RKO (cell line): ENCODE measurements around the gene DENND6B.
"Not testable (repeated sequence)": the region's sequence is repeated elsewhere in the genome, so short reads cannot be mapped to it uniquely, and the experiment has no call there.

ENCODE experiments used
- DNase-seq: peaks from one replicate; pipeline ENCODE4 v3.0.0-alpha.2; 2016; ENCODE audit warnings: low spot score

Gene DENND6B

GRCh38 chr22:50339945-50340879 is 13.4 kb upstream of the DENND6B start:
- peak; percentile 46 for DNase-seq

DNA sequence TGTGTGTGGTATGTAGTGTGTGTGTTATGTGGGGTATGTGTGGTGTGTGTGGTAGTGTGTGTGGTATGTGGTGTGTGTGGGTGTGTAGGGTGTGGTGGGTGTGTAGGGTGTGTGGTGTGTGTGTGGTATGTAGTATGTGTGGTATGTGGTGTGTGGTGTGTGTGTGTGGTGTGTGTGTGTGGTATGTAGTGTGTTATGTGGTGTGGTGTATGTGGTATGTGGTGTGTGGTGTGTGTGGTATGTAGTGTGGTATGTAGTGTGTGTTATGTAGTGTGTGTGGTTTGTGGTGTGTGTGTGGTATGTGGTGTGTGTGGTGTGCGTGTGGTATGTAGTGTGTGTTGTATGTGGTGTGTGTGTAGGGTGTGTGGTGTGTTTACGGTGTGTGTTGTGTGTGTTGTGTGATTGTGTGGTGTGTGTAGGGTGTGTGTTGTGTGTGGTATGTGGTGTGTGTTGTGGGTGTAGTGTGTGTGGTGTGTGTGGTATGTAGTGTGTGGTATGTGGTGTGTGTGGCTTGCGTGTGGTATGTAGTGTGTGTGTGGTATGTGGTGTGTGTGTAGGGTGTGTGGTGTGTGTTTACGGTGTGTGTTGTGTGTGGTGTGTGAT is 12.1 kb upstream of the DENND6B start:
- DNase-seq, result no peak

GRCh38 chr22:50338042-50338573 is 11.3 kb upstream of the DENND6B start:
- no peak for DNase-seq

- DNase-seq, result no peak
Measured at GRCh38 chr22:50337262-50338041, 10.6 kb upstream of the DENND6B start.

GRCh38 chr22:50334433-50334832 is 7.6 kb upstream of the DENND6B start:
- DNase-seq, result not testable (repeated sequence)

DNA sequence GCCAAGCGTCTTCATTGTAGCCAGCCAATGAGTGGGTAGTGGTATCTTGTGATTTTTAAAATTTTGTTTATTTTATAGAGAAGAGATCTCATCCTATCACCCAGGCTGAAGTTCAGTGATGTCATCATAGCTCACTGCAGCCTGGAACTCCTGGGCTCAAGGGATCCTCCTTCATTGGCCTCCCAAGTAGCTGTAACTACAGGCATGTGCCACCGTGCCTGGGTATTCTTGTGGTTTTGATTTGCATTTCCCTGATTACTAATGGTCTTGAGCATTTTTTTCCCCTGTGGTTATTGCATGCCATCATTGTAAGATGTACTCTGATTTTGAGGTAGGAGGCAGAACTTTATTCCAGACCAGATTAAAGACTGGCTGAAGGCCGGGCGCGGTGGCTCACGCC is 2.4 kb upstream of the DENND6B start:
- peak; percentile 54 for DNase-seq

DNA sequence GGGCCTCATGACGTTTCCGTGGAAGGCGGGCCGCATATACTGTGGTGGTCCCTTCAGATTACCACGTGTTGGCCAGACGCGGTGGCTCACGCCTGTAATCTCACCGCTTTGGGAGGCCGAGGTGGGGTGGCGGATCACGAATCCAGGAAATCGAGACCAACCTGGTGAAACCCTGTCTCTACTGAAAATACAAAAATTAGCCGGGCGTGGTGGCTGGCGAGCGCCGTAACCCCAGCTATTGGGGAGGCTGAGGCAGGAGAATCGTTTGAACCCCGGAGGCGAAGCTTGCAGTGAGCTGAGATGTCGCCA is 853 bp upstream of the DENND6B start:
- no peak for DNase-seq

- DNase-seq, result no peak
Measured at GRCh38 chr22:50326225-50326955, 422 bp downstream of the DENND6B start.

- DNase-seq, result no peak
Measured at GRCh38 chr22:50325444-50326224, 1.2 kb downstream of the DENND6B start.

- no peak for DNase-seq
Measured at GRCh38 chr22:50323900-50324299, 2.9 kb downstream of the DENND6B start.

GRCh38 chr22:50322382-50323104 is 4.3 kb downstream of the DENND6B start:
- not testable (repeated sequence) for DNase-seq

DNA sequence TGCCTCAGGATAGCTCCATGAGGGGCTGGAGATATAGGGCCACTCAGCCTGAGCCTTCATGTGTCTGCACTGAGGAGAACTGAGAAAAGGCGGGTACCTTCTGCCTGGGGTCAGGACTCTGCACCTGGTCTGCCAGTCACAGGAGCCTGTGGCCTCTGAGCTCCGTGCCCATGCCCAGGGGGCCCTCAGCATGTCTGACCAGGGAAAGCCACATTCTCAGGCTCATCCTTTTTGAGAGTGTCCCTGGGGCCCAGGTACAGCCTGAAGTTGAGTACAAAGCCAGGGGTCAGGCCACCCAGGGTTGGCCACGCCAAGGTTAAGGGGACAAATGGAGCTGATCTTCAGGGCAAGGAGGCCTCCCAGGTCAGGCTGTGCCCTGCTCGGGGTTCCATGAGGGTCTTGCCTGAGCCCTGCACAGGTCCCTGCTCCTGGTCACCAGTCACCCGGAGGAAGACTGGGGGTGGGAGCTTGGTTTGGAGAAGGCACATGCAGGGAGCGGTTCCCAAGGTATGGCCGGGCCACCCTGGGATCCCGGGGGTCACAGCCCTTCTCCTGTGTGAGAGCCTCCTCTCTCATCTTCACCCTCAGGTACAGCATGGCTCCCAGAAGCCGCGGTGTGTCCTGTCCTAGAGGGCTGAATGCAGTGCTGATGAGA is 6.0 kb downstream of the DENND6B start:
- DNase-seq, result no peak

DNA sequence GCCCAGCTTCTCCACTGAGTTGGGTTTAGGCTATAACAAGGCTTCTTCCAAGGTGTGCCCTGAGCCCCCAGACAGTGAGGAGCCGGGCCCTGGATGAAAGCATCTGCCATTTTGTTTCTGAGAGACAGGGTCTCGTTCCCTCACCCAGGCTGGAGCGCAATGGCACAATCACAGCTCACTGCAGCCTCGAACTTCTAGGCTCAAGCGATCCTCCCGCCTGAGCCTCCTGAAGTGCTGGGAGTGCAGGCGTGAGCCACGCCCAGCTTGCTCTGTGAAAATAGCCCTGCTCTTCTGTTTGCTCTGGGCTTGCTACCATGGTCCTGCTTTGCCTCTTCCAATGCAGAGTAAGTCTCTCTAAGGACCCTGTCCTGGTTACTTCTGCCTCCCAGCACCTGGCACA is 6.7 kb downstream of the DENND6B start:
- no peak for DNase-seq

- DNase-seq, result no peak
Measured at GRCh38 chr22:50319503-50319951, 7.3 kb downstream of the DENND6B start.

DNA sequence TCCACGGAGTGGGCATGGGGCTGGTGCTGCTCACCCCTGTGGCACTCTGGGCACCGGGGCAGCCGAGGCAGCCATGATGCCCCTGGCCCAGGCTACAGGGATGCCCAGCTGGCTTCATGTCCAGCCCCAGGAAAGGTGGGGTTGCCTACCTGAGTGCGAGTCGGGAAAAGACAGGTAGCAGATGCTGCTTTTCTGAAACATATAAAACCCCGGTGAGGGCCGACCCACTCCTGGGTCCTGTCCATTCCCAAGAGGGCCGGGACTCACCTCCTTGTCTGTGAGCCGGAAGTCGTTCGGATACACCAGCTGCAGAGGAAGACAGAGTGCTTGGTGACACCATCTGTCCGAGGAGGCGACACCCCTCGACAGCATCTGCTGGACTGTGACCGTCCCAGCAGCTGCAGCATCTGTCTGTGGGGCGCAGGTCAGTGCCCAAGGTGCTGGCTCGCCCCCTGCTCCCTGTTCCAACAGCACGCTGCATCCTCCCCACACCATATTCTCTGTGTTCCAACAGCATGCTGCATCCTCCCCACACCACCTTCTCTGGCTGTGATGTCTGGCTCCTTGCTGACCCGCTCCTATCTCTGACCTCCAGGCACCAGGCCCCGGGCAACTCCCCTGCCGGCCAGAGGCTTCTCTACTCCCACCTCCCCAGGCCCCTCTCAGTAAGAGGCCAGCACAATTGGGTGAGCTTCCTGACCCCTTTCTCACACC is 8.0 kb downstream of the DENND6B start:
- no peak for DNase-seq

- no peak for DNase-seq
Measured at GRCh38 chr22:50318356-50318697, 8.5 kb downstream of the DENND6B start.

DNA sequence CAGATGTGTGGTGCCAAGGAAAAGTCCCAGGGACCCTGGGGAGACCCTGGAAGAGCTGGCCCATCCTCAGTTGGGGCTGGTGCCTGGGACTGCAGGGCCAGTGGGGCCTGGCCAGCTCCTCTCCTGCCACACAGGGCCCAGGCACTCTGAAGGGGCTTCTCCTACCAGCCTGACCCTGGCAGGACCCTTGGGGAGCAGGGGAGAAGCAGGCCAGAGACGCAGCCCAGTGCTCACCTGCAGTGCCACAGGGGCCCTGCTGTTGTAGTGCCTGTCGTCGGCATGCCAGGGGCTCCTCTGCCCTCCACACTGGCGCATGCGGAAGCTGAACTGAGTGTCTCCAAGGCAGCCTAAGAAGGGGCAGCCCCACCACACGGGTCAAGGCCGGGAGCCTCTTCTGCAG is 9.1 kb downstream of the DENND6B start:
- DNase-seq, result no peak

GRCh38 chr22:50317178-50317577 is 9.6 kb downstream of the DENND6B start:
- no peak for DNase-seq
